Hypothalamus (tissue), 51 donors: Measurements from ENCODE around the gene NAP1L1.

Experiments used
- DNase-seq, 51 donors: peaks; one replicate each; lab custom pipeline; 2025; lab: John Stamatoyannopoulos, UW

Gene NAP1L1

DNA sequence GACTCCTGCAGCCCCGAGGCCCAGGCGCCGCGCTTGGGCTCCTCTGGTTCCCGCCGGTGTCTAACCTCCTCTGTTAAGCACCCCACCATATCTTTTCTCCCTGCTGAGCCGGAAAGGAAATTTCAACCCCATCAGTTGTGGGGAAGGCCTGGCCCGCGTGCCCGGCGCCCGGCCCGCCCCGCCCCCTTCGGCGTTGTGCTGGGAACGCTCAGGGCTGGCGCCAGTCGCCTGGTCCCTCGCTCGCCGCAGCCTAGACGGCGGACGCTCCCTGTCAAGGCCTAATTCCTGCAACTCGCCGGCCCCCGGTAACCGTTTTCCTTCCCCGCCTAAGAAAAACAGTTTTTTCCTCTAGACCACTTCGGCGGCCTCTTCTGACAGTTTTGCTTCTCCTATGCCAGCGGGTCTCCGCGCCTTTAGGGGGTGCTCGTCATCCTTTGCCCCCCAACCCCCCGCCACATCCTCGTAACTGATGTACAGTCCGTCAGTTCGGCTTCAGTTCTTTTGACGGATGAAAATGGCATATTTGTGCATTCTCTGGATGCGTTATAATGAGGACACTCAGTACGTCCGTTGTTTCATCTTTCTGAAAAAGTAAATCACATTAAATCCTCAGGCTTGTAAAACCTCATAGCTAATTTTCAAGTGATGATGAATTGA, 506 bp upstream of the NAP1L1 start:
- peak in 38 of 51 donors; percentile 74 to 98 (median 88) for DNase-seq

DNA sequence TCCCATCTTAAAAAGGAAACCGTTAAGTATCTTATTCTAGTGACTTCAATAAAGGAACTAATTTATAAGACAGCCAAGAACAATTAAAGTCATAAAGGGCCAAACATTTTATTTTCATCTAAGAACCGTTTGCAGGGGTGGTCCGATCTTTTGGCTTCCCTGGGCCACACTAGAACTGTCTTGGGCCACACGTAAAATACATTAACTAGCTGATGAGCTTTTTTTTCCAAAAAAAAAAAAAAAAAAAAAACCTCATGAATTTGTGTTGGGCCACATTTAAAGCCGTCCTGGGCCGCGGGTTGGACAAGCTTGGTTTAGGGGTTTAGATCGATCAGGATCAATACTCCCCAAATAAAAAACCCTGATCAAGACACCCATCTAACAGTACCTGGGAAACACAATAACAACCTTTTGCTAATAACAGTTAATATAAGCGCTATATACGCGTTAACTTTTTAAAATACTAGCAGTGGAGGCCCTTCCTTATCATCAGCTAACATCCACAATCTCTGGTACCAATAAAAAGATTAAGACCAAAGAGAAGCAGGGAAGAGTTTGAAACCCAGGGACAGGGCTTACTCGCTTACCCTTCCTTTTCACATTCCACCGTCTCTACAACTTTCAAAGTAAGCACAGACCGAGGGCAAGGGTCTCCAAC, 1.1 kb downstream of the NAP1L1 start:
- no peak for DNase-seq

DNA sequence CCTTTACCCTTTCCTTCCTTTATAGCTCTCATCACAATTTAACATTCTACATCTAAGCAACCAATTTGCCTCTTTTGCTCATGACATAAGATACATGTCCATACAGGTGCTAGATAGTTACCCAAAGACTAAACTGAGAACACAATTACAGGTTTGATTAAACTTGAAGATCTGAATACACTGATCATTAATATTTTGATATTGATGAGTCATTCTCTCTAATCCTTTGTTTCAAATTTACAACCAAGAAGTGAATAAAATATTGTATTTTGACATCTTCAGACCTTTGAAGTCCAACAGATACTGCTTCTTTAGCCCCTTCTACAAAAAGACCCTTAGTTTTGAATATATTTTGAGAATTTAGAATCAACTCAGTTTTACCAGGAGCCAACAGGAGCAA, 2.6 kb downstream of the NAP1L1 start:
- no peak for DNase-seq

DNA sequence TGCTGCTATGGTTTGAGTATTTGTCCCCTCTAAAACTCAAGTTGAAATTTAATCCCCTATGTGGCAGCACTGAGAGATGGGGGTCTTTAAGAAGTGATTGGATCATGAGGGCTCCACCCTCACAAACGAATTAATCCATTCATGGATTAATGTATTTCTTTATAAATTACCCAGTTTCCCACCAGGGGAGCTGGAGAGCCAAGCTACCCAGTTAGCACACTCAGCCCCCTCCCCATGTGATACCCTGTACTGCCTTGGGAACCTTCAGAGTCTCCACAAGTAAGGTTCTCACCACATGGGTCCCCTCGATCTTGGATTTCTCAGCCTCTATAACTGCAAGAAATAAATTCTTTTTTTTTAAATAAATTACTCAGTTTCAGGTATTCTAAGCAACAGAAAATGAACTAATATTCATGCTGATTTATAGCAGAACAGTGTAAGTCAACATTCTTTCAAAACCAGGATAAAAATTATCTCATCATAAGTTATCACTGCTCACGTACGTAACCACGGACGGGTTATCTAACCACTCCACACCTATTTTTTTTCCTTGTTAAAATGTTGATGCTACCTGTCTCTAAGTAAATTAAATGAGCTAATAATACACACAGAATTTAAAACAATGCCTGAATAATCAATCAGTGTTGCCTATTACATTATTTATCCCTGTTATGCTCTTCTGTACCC, 3.6 kb downstream of the NAP1L1 start:
- DNase-seq, result no peak

DNA sequence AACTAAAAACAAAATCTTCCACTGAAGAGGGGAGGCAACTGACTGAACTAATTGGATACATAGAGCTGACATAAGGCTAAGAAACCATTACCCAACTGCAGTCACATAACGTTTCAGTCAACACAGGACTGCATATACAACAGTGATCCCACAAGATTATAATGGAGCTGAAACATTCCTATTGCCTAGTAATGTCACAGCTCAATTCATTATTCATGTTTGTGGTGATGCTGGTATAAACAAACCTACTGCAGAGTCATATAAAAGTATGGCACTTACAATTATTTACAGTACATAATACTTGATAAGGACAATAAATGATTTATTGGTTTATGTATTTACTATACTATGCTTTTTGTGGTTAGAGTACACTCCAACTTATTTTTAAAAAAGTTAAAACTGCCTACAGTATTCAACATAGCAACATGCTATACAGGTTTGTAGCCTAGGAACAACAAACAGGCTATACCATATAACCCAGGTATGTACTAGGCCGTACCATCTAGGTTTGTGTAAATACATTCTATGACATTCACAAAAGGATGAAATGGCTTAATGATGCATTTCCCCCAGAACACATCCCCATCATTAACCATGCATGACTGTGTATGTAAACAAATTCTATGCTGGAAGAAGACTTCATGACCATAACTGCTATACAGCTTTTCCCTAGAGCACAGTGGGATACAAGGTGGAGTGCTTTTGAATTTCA, 4.3 kb downstream of the NAP1L1 start:
- DNase-seq, result no peak

DNA sequence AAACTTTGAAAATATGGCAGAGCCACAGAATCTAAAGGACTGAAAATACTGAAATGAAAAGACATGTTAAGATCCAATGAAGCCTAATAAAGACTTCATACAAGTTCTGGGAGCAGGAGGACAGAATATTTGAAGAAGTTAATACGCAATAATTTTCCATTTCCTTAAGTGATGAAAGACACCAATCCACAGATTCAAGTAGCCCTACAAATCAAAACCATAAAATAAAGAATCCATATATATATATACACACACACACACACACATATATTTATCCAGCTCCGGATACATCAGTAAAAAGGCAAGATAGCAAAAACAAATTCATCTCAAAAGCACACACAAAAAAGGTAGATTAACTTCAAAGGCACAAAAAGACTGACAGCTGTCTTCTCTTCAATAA, 5.7 kb downstream of the NAP1L1 start:
- DNase-seq, result no peak

DNA sequence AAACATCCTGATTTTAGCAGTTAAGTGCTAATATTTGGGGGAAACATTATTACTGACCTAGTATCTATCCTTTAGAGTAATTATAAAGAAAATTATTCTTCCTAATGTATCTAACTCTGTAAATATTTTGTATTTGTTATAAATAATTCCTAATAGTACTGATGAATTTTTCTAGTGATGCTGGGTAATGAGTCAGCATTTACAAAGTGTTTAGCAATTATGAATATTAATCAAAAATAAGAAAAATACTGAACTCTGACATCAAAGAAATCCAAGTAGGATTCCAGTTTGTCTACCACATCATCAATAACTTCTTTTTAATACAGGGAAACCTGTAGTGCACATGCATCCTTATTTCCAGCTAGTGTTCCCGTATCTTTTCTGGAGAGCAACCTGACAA, 9.0 kb downstream of the NAP1L1 start:
- no peak for DNase-seq

DNA sequence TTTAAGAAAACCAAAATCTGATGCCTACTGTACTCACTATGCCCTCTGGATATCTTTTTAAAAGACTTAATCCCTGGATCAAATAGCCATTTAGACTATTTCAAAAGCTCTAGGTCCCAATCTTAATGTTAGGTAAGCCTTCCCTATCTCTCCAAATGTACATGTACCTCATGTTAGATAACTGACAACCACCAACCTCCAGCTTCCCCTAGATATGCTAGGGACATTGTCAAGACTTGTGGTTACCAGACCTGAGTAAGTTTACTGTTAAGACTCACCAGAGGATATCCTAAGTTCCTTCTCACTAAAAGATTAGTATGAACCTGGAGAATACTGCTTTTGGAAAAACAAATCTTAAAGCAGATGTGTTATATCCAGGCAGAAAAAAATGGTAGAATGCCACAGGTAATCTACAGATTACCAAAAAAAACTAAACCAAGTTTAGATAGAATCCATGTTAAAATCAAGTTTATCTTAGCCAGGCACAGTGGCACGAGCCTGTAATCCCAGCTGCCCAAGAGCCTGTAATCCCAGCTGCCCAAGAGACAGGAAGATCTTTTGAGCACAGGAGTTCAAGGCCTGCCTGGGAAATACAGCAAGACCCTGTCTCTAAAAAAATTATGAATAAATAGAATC, 9.7 kb downstream of the NAP1L1 start:
- DNase-seq, result no peak

DNA sequence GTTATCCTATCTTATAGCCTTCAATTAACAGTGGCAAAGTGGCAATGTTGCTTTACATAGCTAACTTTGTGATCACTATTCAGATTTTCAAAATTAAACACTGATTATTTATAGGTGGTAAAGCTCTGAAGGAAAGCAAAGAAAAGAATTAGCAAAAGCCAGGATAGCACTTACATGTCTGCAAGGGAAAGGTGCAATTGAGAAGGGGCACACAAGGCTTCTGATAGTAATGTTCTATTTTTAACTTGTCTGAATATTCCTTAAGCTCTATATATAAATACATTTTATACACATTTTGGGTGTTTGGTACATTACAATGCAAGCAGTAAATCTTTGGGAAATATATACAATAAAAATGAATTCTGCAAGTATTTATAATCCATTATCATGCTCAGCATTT, 10.9 kb downstream of the NAP1L1 start:
- no peak for DNase-seq

DNA sequence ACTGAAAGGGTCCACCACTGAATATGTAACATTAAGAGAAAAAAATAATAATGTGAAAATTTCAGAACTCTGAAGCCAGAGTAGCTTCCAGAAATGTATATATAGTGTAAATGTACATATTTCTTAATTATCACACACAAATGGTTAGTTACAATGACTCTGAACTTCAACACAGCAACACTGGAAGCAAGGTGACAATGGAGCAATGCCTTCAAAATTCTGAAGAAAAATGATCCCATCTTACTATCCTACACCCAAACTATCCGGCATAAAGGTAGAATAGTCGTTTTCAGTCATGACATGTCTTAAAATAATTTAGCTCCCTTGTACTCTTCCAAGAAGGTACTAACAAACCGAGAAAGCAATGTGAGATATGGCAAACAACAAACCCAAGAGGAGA, 11.9 kb downstream of the NAP1L1 start:
- no peak for DNase-seq

DNA sequence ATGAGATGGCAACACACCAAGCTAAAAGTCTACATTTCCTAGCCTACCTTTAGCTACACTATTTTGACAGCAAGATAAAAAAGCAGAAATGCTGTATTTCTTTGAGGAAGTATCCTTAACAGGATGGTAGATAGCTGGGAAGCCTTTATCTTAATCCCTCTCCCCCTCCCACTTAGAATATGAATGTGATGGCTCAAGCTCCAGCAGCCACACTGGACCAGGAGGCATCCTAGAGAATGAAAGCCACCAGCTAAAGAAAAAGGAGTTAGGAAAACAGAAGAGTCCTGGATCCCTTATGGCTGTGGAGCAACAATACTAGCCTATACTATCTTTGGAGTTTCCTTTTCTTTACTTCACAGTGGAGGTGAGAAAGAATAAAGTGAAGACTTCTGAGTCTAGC, 15.1 kb downstream of the NAP1L1 start:
- DNase-seq, result no peak

DNA sequence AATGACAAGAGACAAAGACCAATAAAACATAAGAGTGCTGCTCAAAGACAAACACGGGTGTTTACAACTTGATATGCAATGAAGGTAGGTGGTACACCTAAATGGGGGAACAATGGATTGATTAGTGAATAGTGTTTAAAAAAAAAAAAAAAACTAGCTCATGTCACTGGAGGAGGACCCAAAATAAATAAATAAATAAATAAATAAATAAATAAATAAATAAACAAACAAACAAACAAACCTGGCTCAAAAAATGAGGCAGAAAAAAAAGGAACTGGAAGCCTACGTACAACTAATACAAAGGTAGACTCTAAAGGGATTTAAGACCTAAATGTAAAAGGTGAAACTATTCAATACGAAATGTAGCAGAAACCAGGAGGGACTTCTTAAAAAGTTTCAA, 18.6 kb downstream of the NAP1L1 start:
- DNase-seq, result no peak

DNA sequence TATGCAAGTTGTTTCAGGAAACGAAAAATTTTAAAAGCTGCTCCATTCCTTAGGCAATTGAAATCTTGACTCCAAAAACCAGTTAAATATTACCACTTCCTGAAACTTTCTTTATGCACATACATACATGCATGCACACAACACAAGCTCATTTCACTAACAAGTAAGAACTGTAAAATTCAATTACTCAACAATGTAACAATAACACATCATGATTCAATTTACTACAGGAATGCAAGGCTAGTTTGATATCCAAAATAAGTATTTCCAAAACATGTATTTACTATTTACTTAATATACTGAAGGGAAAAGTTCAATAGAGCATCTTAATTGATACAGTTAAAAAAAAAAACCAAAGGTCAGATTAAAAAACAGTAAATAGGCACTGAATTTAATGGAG, 19.6 kb downstream of the NAP1L1 start:
- DNase-seq, result no peak

DNA sequence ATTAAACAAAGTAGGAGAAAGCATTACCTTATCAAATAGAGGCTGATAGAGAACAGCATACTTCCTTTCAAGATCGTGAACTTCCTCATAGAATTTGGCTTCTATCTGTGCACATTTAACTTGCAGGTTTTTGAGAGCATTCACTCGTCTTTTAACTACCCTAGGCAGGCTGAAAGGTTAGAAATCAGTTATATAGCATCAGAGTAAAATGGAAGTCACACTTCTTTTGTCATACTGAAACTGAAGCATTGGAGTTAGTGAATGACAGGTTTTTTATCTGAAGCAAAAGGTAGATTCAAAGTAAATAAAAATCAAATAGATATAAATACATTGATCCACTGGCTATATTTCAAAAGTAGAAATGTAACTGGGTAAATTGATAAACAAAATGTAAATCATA, 24.4 kb downstream of the NAP1L1 start:
- no peak for DNase-seq

DNA sequence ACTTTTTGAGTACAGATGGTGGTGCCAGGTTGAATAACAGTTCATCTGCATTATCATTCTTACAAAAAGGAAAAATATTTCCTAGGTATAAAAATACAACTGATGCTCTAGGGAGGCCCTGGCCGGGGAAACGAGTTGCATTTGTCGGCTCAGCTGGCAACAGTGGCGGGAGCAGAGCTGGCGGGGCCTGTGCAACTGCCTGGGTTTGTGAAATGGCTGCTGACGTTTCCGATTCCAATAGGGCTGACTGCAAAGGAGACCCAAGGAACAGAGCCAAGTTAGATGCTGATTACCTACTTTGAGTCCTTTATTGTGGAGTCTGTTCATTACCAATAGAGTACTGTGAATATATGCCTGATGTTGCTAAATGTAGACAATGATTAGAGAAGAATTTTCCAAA, 27.2 kb downstream of the NAP1L1 start:
- no peak for DNase-seq

DNA sequence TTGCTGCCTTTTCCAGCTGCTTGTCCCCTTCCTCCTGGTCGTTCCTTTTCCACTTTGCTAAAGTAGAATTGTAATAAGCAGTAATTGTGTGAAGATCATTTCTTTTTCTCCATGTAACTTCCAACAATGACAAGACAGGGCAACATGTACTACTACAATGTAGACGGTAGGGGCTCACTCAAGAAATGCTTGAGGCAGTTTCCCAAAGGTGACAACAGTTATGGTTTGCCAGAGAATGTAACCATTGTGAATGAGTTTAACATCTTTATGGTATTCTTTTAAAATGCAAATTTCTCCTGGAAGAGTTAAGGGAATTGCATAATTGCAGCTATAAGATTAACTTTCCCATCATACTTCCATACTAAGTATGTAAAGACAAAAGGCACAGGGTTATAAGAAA, 29.1 kb downstream of the NAP1L1 start:
- no peak for DNase-seq

DNA sequence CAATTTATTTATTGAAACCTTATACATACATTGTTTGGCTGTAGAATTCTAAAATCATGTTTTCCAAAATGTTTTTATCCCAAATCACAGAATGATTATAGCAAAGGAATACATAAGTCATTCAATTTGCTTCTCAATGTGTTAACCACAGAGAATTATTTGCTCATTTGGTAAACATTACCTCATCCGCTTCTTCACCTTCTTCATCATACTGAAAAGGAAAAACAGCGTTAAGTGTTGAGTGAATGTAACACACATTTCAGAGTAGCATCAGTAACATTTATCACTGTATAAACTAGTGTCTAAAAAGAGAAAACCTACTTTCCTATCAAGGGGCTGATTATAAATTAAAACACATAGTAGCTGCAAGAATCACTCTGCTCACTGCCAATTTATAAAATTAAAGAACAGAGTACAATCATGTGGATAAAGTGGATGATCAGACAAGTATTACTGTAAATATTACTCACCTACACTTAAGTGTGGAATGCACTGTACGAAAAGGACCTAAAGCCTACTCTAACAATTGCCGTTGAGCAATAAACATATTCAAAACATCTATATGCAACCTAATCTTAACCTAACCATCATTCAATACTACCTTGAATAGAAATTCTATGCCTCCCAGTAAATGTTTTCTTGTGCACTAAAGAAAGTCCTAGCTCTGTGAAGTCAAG, 34.8 kb downstream of the NAP1L1 start:
- no peak for DNase-seq

DNA sequence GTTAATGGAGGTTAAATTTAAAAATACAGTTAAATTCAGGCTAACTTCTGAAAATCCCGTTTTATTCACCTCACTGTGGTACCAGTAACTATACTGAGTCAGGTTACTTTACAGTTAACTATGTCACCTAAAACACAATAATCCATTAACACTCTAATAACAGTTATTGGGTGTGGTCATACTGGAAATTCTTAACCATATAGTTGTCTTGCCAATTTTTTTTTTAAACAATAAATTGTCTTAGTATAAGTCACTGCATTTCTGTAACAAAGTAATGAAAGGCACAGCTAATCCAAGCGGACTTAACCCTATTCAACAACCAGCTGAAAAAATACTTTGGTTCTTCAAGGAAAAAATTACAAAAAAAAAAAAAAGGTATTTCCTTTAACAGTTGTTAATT, 36.7 kb downstream of the NAP1L1 start:
- no peak for DNase-seq

DNA sequence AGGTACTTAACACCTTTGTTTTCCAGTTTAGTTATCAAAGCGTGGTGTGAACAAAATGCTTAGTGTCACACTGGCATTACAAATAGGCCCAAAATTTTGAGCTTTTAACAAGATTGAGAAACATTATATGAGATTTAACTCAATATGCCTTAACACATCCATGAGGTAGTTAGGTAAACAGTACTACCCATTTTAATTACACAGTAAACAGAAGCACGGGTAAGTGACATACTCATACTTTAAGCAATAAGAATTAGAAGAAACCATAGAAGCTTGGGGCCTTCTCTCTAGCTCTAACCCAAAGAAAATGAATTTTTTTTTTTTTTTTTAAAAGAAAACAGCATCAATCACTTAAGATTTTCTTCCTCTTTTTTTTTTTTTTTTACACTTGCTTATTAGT, 37.4 kb downstream of the NAP1L1 start:
- DNase-seq, result no peak

DNA sequence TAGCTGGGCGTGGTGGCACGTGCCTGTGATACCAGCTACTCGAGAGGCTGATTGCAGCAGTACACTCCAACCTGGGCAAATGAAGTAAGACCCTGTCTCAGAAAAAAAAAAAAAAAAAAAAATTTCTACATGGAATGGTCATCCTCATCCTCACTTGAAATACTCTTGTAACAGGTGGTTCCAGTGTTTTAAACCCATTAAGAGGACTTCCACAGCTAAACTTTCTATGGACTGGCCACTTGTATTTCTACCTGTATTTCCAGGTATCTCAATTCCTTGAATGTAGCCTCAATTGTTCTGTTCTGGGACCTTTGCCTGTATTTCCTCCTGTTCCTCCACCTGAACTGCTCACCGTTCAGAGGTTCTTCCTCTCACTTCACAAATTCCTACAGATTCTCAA, 41.1 kb downstream of the NAP1L1 start:
- DNase-seq, result no peak

DNA sequence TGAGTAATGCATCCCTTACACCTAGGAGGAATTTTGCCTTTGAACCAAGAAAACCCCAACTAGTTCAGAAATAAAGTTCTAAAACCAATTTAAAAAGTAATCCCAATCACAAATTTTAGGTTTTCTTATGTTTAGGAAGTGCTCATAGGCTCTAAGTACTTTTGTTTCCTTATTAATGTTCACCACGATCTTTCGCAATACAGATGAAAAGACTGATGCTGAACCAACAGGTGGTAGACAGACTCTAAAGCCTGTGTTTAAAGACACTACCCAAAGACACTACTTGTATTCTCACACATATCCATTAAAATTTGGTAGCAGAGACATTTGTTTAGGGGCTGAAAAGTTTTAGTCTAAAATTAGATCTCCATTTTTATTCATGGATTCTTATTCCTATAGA, 42.3 kb downstream of the NAP1L1 start:
- no peak for DNase-seq
